Coronary artery (tissue), 2 donors: ENCODE measurements around the gene PRKCD.

Experiments used
- DNase-seq: peaks from one replicate; pipeline ENCODE4 v3.0.0-alpha.2; 2017; ENCODE audit warnings: low spot score
- H3K27ac ChIP-seq, 2 donors: fragments of 200-600 bp; sonication (generic); one replicate each; pipeline ENCODE4 v1.5.1; 2016 to 2019
- H3K4me3 ChIP-seq: fragments of 200-600 bp; sonication (generic); 2 replicates; pipeline ENCODE4 v1.5.1; 2016; ENCODE audit warnings: mild to moderate bottlenecking, moderate library complexity
- TF ChIP-seq, protein P1 (sequence below): fragments of 200-600 bp; sonication (generic); IDR thresholded peaks from one replicate; pipeline ENCODE4 v1.5.1; 2019; ENCODE audit warnings: antibody characterized with exemption

Gene PRKCD

DNA sequence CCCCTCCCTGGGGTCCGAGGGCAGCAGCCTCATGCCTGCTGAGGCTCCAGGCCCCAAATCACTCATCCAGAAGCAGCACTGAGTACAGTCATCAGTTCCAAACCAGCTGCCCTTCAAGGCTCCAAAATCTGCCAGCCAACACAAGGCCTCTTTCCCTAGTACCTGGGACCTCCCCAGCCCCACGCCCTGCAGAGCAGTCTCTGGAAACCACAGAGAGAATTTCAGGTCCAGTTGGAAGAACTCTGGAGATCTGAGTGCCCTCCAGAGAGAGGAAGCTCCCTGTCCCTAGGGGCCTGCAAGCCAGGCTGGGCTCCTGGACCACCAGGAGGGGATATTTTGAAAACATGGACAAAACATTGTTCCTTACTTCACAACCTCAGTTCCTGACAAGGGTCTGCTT lies 68.6 kb downstream of the PRKCD start:
- DNase-seq: no peak
- Histone ChIP-seq H3K4me3 (no peak overlapping the region), H3K27ac (no peak overlapping the region)
- TF ChIP-seq, protein P1, sequence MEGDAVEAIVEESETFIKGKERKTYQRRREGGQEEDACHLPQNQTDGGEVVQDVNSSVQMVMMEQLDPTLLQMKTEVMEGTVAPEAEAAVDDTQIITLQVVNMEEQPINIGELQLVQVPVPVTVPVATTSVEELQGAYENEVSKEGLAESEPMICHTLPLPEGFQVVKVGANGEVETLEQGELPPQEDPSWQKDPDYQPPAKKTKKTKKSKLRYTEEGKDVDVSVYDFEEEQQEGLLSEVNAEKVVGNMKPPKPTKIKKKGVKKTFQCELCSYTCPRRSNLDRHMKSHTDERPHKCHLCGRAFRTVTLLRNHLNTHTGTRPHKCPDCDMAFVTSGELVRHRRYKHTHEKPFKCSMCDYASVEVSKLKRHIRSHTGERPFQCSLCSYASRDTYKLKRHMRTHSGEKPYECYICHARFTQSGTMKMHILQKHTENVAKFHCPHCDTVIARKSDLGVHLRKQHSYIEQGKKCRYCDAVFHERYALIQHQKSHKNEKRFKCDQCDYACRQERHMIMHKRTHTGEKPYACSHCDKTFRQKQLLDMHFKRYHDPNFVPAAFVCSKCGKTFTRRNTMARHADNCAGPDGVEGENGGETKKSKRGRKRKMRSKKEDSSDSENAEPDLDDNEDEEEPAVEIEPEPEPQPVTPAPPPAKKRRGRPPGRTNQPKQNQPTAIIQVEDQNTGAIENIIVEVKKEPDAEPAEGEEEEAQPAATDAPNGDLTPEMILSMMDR: no peak

DNA sequence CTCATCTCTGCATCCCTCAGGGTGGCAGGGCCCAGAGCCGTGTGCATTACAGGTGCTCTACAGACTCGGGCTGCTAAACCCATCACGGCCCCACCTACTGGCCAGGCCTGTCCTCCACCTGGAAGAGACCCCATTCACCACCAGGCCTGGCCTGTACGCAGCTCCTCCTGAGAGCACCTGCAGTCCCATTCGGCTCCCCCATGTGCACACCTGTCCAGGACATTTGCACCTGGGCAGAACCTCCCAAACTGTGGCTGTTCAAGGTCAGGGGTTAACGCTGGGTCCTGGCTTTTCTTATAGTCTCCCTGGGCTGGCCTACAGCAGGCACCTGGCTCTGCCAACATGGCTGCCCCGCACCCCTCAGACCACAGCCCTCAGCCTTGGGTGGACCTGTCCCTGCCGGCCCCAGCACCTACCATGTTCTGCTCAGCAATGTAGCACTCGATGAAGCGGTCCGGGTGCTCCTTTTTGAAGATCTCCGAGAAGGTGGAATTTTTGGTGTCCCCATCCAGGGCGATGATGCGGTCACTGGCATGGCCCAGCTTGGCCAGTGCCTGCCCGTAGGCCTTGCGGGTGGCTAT lies 69.1 kb downstream of the PRKCD start:
- H3K27ac ChIP-seq: no peak overlapping the region
- H3K4me3 ChIP-seq: no peak overlapping the region
- DNase-seq: no peak
- TF ChIP-seq, protein P1: no peak

DNA sequence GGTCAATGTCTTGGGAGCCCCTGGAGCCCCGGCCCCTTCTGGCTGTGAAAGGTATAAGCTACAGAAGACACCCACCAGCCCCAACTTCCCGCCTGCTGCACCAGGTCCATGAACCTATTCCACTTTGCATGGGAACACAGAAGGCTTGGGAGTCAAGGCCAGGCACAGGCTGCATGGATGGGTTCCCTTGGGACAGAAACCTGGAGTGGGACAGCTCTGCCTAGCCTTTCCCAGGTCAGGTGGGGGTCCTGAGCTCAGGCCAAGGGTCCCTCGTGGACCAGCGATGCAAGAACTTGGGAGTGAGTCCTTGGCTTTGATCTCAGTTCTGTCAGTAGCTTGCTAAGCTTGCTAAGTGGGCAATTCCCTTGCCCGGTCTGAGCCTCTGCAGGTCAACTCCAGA lies 69.8 kb downstream of the PRKCD start:
- no peak for DNase-seq
- Histone ChIP-seq H3K4me3 (no peak overlapping the region), H3K27ac (no peak overlapping the region)
- TF ChIP-seq, protein P1: no peak

DNA sequence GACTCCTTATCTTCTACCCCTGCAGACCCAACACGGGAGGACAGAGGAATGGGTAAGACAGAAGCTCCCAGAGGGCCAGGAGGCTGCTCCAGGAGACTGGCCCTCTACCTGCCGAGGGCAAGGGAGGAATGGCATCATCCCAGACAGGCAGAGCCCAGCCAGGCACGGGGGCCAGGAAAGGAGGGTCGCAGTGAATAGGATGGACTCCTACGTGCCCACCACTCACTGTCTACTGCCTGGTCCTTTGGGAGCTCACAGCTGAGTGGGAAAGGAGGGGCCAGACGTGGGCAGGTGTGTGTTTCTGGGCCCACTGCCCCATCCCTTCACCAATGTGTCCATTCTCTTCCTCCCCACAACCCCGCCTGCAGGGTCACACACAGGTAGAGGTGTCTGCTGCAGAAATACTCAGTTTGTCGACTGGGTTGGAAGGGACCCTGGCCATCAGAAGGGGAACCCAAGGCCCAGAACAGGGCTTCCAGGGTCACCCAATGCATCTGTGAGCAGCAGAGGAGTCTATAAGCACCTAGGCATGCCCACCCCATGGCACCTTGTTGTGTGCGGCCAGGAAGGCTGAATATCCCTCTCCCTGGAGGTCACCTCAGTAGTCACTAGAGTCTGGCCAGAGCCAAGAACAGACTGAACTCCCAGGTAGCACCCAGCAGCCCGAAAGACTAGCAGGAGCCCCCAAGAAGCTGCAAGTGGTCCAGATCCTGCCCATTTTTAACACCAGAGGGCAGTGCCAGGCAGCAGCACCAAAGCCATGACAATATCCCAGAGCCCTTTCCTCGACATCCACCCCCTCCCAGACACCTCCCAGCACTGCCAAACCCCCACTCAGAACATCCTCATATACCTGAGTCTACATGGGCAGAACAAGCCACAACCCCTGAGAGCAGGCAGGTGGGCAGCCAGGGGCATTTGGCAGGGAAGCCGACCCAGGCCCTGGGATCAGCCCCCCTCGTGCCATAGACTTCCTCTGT lies 70.8 kb downstream of the PRKCD start:
- peak overlapping the region in 1 of 2 donors; percentile 17 for H3K27ac ChIP-seq
- TF ChIP-seq, protein P1: no peak
- no peak overlapping the region for H3K4me3 ChIP-seq
- no peak for DNase-seq

DNA sequence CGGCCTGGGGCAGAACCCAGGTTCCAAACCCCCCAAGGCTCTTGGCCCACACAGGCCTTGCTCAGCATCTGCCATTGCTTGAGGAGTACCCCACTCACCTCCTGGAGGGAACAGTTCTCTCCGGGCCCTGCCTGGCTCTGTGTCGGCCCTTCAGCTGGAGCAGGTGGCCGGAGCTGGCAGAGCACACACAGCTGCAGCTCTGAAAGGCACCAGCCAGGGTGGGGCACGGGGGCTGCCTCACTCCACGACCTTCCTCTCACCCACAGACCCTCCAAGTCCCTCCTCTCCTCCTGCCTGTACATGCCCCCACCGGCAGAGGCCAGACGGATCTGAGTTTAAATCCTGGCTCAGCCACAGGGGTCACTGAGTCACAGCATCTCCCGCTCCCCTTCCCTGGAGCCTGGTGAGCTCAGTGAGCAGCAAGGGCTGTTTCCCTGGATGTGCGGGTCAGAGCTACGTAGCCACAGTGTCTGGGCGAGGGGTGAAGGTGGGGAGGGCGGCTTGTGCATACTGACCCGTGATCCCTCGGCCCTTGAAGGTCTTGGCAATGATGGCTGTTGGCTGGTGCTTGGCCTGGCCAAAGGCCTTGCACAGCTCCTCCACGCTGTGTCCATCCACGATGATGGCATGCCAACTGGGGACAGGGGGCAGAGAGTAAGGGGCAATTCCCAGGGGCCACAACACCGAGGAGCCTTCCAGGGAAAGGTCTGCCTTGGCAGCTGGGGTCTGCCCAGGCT lies 71.8 kb downstream of the PRKCD start:
- peak overlapping the region in 1 of 2 donors; percentile 17 for H3K27ac ChIP-seq
- DNase-seq: no peak
- TF ChIP-seq, protein P1: no peak
- H3K4me3 ChIP-seq: no peak overlapping the region

DNA sequence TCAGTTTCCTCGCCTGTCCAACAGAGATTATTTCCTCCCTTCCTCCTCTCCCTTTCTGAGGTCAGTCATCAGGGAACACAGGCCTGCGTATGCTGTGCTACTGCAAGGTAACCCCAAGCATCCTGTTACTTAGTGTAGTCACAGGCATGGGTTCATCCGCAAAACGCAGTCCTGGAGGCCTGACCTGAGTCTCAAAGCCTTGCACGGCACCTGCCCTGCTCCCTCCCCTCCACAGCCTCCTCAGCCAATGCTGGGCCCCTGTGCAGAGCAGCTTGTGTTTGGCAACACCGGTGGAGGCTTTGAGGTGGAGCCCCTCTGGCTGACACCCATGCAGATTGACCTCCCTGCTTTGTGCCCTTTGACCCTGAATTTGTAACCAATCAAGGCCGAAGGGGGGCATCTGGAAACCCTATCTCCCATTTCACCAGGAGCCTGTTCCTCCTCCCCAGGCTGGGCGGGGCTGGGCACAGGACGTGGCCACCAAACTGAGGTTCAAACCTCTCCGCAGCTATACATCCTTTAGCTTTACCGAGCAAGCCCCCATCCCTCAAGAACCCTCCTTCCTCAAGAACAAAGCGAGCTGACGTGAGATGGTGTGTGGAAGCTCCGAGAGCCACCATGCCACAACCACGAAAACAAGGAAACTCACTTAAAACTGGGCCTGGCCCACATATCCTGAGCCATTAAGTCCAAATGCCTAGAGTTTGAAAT lies 73.3 kb downstream of the PRKCD start:
- DNase-seq: no peak
- TF ChIP-seq, protein P1: no peak
- H3K27ac ChIP-seq: peak overlapping the region in 1 of 2 donors; percentile 7
- no peak overlapping the region for H3K4me3 ChIP-seq
